HG02870 (cell line): ENCODE measurements around the gene CABLES2.

ENCODE experiments used
- ATAC-seq: cut with Tn5 transposase; IDR thresholded peaks from one replicate; pipeline ENCODE4 v1.9.1; 2021; ENCODE audit warnings: mild to moderate bottlenecking, moderate library complexity; ENCODE audit not compliant: unreplicated experiment

Gene CABLES2

GRCh38 chr20:62418709-62419487 is 11.8 kb upstream of the CABLES2 start:
- ATAC-seq, result no peak

GRCh38 chr20:62417981-62418708 is 11.1 kb upstream of the CABLES2 start:
- ATAC-seq, result no peak

GRCh38 chr20:62416651-62417637 is 9.9 kb upstream of the CABLES2 start:
- no peak for ATAC-seq

GRCh38 chr20:62415354-62416111 is 8.4 kb upstream of the CABLES2 start:
- no peak for ATAC-seq

GRCh38 chr20:62413896-62414481 is 6.9 kb upstream of the CABLES2 start:
- ATAC-seq, result no peak

- ATAC-seq, result no peak
Measured at GRCh38 chr20:62413025-62413570, 6.0 kb upstream of the CABLES2 start.

- ATAC-seq, result no peak
Measured at GRCh38 chr20:62412194-62413024, 5.3 kb upstream of the CABLES2 start.

GRCh38 chr20:62411479-62412193 is 4.6 kb upstream of the CABLES2 start:
- ATAC-seq, result no peak

GRCh38 chr20:62410746-62411478 is 3.8 kb upstream of the CABLES2 start:
- no peak for ATAC-seq

- no peak for ATAC-seq
Measured at GRCh38 chr20:62409931-62410745, 3.1 kb upstream of the CABLES2 start.

GRCh38 chr20:62409086-62409853 is 2.2 kb upstream of the CABLES2 start:
- no peak for ATAC-seq

GRCh38 chr20:62408640-62409039 is 1.6 kb upstream of the CABLES2 start:
- ATAC-seq, result no peak

- ATAC-seq, result no peak
Measured at GRCh38 chr20:62408055-62408454, 970 bp upstream of the CABLES2 start.

- ATAC-seq, result peak; percentile 1
Measured at GRCh38 chr20:62406635-62407176, 379 bp downstream of the CABLES2 start.

- ATAC-seq, result no peak
Measured at GRCh38 chr20:62405981-62406513, 1.0 kb downstream of the CABLES2 start.
